Stimulated activated CD4-positive, alpha-beta T cell treated with anti-CD3 and anti-CD28 coated beads, Interleukin-1b, Interleukin-23, amount 100 ng/mL, for 48 hours (primary cell): Measurements from ENCODE around the gene FZD1.

Source experiments
- DNase-seq: peaks from one replicate; pipeline ENCODE4 v3.0.0-alpha.2; 2020

FZD1 gene

GRCh38 chr7:91264046-91264923 lies at the start of gene FZD1:
Gene FZD1 (plus strand): TSS chr7:91264433. CDS start chr7:91264881, 448 bp downstream.
- DNase-seq, result peak; percentile 83

- DNase-seq, result no peak
These were observed 37.8 kb upstream of the FZD1 start for GRCh38 chr7:91226411-91226810.

GRCh38 chr7:91228327-91228726 lies 35.9 kb upstream of the FZD1 start:
- no peak for DNase-seq

GRCh38 chr7:91228927-91229558 lies 35.2 kb upstream of the FZD1 start:
- DNase-seq, result no peak

GRCh38 chr7:91230100-91230499 lies 34.1 kb upstream of the FZD1 start:
- no peak for DNase-seq

GRCh38 chr7:91230503-91230902 lies 33.7 kb upstream of the FZD1 start:
- DNase-seq, result no peak

GRCh38 chr7:91233212-91233611 lies 31.0 kb upstream of the FZD1 start:
- no peak for DNase-seq

- no peak for DNase-seq
These were observed 28.9 kb upstream of the FZD1 start for GRCh38 chr7:91235211-91235832.

- no peak for DNase-seq
These were observed 25.0 kb upstream of the FZD1 start for GRCh38 chr7:91239171-91239604.

- DNase-seq, result no peak
These were observed 24.5 kb upstream of the FZD1 start for GRCh38 chr7:91239772-91240171.

- DNase-seq, result no peak
These were observed 23.8 kb upstream of the FZD1 start for GRCh38 chr7:91240376-91240941.

- DNase-seq, result no peak
These were observed 22.0 kb upstream of the FZD1 start for GRCh38 chr7:91242097-91242844.

- DNase-seq, result no peak
These were observed 20.5 kb upstream of the FZD1 start for GRCh38 chr7:91243591-91244301.

- no peak for DNase-seq
These were observed 16.7 kb upstream of the FZD1 start for GRCh38 chr7:91247500-91247899.

GRCh38 chr7:91248996-91249395 lies 15.2 kb upstream of the FZD1 start:
- DNase-seq, result no peak

GRCh38 chr7:91249506-91250233 lies 14.6 kb upstream of the FZD1 start:
- no peak for DNase-seq

GRCh38 chr7:91250706-91251105 lies 13.5 kb upstream of the FZD1 start:
- DNase-seq, result no peak

- DNase-seq, result no peak
These were observed 12.4 kb upstream of the FZD1 start for GRCh38 chr7:91251877-91252276.

GRCh38 chr7:91263384-91264045 lies 718 bp upstream of the FZD1 start:
- DNase-seq, result no peak

GRCh38 chr7:91264924-91265681 lies 870 bp downstream of the FZD1 start:
- peak; percentile 24 for DNase-seq
